HepG2 (cell line): Measurements from ENCODE around the gene NREP. TPM values are rescaled to one million over a fixed set of nuclear protein-coding genes. Genes with fewer than 3 reads are reported as not detected.

Experiments
- ATAC-seq: fragments of 200-7000 bp; cut with Tn5 transposase; 3 replicates; pipeline ENCODE4 v1.9.1; 2020; ENCODE audit warnings: mild to moderate bottlenecking, moderate library complexity
- BruUV-seq: library from RNA; stranded (reverse); fragments of 400-500 nt; replicated peaks from 2 replicates; lab custom pipeline; 2021; lab: Mats Ljungman, UMichigan
- CTCF ChIA-PET: fragments of 300-600 bp; formaldehyde crosslinking; extraction: SDS; loops from one replicate; lab custom pipeline; 2021; ENCODE audit warnings: low total read pairs, inconsistent platforms, low intra/inter-chr PET ratio; lab: Yijun Ruan, JAX
- POLR2A ChIA-PET: fragments of 350-600 bp; sonication (Branson Sonifier 250); formaldehyde crosslinking; loops from one replicate; lab custom pipeline; 2020; ENCODE audit warnings: antibody characterized with exemption, inconsistent platforms; lab: Yijun Ruan, JAX
- DNase-seq: peaks from one replicate; pipeline ENCODE4 v3.0.0-alpha.2; 2015; ENCODE audit warnings: low spot score
- FAIRE-seq: peaks from 3 replicates; lab custom pipeline; 2011; peaks lifted over from hg19 to GRCh38; lab: Jason Lieb, UNC
- H2AFZ ChIP-seq: one replicate; pipeline ENCODE4 v1.6.1; 2011; ENCODE audit warnings: low read length, inconsistent platforms
- H3K27ac ChIP-seq: fragments of 300-600 bp; 3 replicates; pipeline ENCODE4 v1.8.0; 2011; ENCODE audit warnings: mixed run types, mild to moderate bottlenecking, mixed read lengths, low read length, inconsistent platforms; ENCODE audit not compliant: insufficient read depth; ENCODE audit errors: extremely low read length
- H3K27me3 ChIP-seq, 2 experiments: fragments of 200-600 bp in 1 of 2; 2 replicates in 1 of 2; 3 replicates in 1 of 2; pipeline versions ENCODE4 v1.6.0 to v1.8.0; 2011; ENCODE audit warnings: low read length in 2 of 2, mild to moderate bottlenecking in 2 of 2, moderate library complexity in 2 of 2, inconsistent platforms in 1 of 2; ENCODE audit not compliant: insufficient read depth in 2 of 2, control insufficient read depth in 1 of 2
- H3K36me3 ChIP-seq, 2 experiments: fragments of 200-600 bp in 1 of 2; replicated peaks in 1 of 2; 2 replicates in 1 of 2; 3 replicates in 1 of 2; pipeline versions ENCODE4 v1.5.1 to v1.8.0; 2011; ENCODE audit warnings: low read length in 2 of 2, inconsistent platforms in 1 of 2; ENCODE audit not compliant: insufficient read depth in 2 of 2, control insufficient read depth in 1 of 2
- H3K4me1 ChIP-seq: 2 replicates; pipeline ENCODE4 v1.5.1; 2012; ENCODE audit warnings: low read length, inconsistent platforms; ENCODE audit not compliant: insufficient read depth
- H3K4me2 ChIP-seq: 2 replicates; pipeline ENCODE4 v1.6.0; 2011; ENCODE audit warnings: low read depth, low read length, inconsistent platforms
- H3K4me3 ChIP-seq, 3 experiments: fragments of 200-600 bp in 1 of 3; sonication (generic), shearing (Covaris generic) in 1 of 3; replicated peaks in 1 of 3; 2 replicates each; pipeline ENCODE4 v1.5.1; 2011 to 2016; ENCODE audit warnings: low read length in 3 of 3, inconsistent platforms in 2 of 3, low read depth in 2 of 3, mild to moderate bottlenecking in 2 of 3, control low read depth in 1 of 3, mixed read lengths in 1 of 3; ENCODE audit not compliant: insufficient read depth in 1 of 3
- H3K79me2 ChIP-seq: one replicate; pipeline ENCODE4 v1.6.1; 2011; ENCODE audit warnings: low read length, inconsistent platforms; ENCODE audit not compliant: insufficient read depth
- H3K9ac ChIP-seq: 2 replicates; pipeline ENCODE4 v1.6.0; 2011; ENCODE audit warnings: mild to moderate bottlenecking, low read depth, low read length, inconsistent platforms; ENCODE audit not compliant: insufficient read depth
- H3K9me3 ChIP-seq: 2 replicates; pipeline ENCODE4 v1.5.1; 2012; ENCODE audit warnings: mild to moderate bottlenecking, low read length
- H4K20me1 ChIP-seq: 2 replicates; pipeline ENCODE4 v1.6.0; 2011; ENCODE audit warnings: inconsistent platforms, mild to moderate bottlenecking, low read length, moderate library complexity; ENCODE audit not compliant: insufficient read depth
- ARID3A ChIP-seq: IDR thresholded peaks from 2 replicates; pipeline ENCODE4 v1.6.1; 2012; ENCODE audit warnings: low read depth, low read length, improper control_type of control experiment
- DBP ChIP-seq: sonication (generic); formaldehyde crosslinking; IDR thresholded peaks from 2 replicates; pipeline ENCODE4 v1.4.0; 2020; ENCODE audit warnings: missing genetic modification reagents; ENCODE audit errors: not compliant biosample characterization
- FOXA3 ChIP-seq: IDR thresholded peaks from 2 replicates; pipeline ENCODE4 v1.6.1; 2016; ENCODE audit warnings: missing genetic modification reagents, missing compliant biosample characterization
- HDAC1 ChIP-seq: sonication (generic); formaldehyde crosslinking; IDR thresholded peaks from 2 replicates; pipeline ENCODE4 v1.5.1; 2020; ENCODE audit warnings: mild to moderate bottlenecking, missing genetic modification reagents
- KDM2A ChIP-seq: sonication (generic); formaldehyde crosslinking; IDR thresholded peaks from 2 replicates; pipeline ENCODE4 v1.4.0; 2020; ENCODE audit warnings: low read depth, missing genetic modification reagents, borderline replicate concordance
- SIN3B ChIP-seq: fragments of 150-350 bp; IDR thresholded peaks from 2 replicates; pipeline ENCODE4 v1.6.1; 2014; ENCODE audit warnings: low read length
- TBX3 ChIP-seq: fragments of 450-650 bp; IDR thresholded peaks from 2 replicates; pipeline ENCODE4 v1.6.1; 2017; ENCODE audit warnings: antibody characterized with exemption, mild to moderate bottlenecking, inconsistent platforms, borderline replicate concordance
- ZBTB42 ChIP-seq: sonication (generic); formaldehyde crosslinking; IDR thresholded peaks from 2 replicates; pipeline ENCODE4 v1.5.0; 2020; ENCODE audit warnings: mild to moderate bottlenecking, missing genetic modification reagents
- ZBTB43 ChIP-seq: sonication (generic); formaldehyde crosslinking; conservative IDR thresholded peaks from 2 replicates; pipeline ENCODE4 v1.4.0; 2020; ENCODE audit warnings: missing genetic modification reagents
- ZNF138 ChIP-seq: sonication (generic); formaldehyde crosslinking; IDR thresholded peaks from 2 replicates; pipeline ENCODE4 v1.5.0; 2020; ENCODE audit warnings: mild to moderate bottlenecking, low read depth, missing genetic modification reagents
- ZNF549 ChIP-seq: sonication (generic); formaldehyde crosslinking; IDR thresholded peaks from 2 replicates; pipeline ENCODE4 v1.5.0; 2020; ENCODE audit warnings: missing genetic modification reagents
- ZNF678 ChIP-seq: sonication (generic); formaldehyde crosslinking; IDR thresholded peaks from 2 replicates; pipeline ENCODE4 v1.4.0; 2020; ENCODE audit warnings: mild to moderate bottlenecking, missing genetic modification reagents
- ZSCAN29 ChIP-seq: sonication (generic); formaldehyde crosslinking; conservative IDR thresholded peaks from 2 replicates; pipeline ENCODE4 v1.4.0; 2020; ENCODE audit warnings: mild to moderate bottlenecking, missing genetic modification reagents
- WGBS: methylation state at CpG from one replicate; pipeline ENCODE4 v1.1.6; 2017; ENCODE audit warnings: low lambda C conversion rate; 5-methylcytosine and 5-hydroxymethylcytosine counted together
- in situ Hi-C: cut with HindIII; loops from 2 replicates; pipeline ENCODE4 v1.10.0; 2017; ENCODE audit warnings: low pct_unique_long_range_greater_than_20kb; ENCODE audit not compliant: extremely low pct_ligation_motif_present
- intact Hi-C: fragments of 100-400 bp; cut with micrococcal nuclease; formaldehyde crosslinking; loops from one replicate; pipeline ENCODE4 v1.10.0; 2022; ENCODE audit not compliant: unreplicated experiment
- polyA plus RNA-seq, 8 experiments: library from polyadenylated mRNA; depleted of rRNA in 3 of 8; stranded (reverse) in 7 of 8; unstranded in 1 of 8; fragments of >200 nt; fragmentation: Illumina TruSeq in 4 of 8; extraction: Trizol in 4 of 8; gene quantifications; 2 replicates each; pipeline versions ENCODE4 v1.2.1 to v1.2.3, GENCODE V29; 2011 to 2016; ENCODE audit warnings: low read depth in 4 of 8, missing spikeins in 1 of 8, mixed read lengths in 1 of 8; ENCODE audit not compliant: insufficient read depth in 1 of 8
- total RNA-seq, 5 experiments: library from RNA; depleted of rRNA; stranded (reverse); fragments of >200 nt; fragmentation: Illumina TruSeq; extraction: Trizol; gene quantifications; 2 replicates each; pipeline ENCODE4 v1.2.3, GENCODE V29; 2016; ENCODE audit warnings: low read depth in 1 of 5

NREP gene
- total and polyA plus RNA-seq, 2 of the 13 experiments (the other 11 are each of a cell fraction or from before 2014, with no cell fraction given), result 40.5 to 102 TPM

- Histone ChIP-seq H3K9me3 (no peaks in the 10 kb centered on the region), H4K20me1 (no peaks in the 10 kb centered on the region), H3K9ac (peak overlapping the region; percentile 85; the same call in 1 of the 2 replicates), H2AFZ (no peak overlapping the region), H3K36me3 (no peaks in the 10 kb centered on the region), H3K79me2 (peaks cover 15% of the 10 kb centered on the region), H3K4me3 (peak overlapping the region; percentile 69 to 99 (median 83)), H3K4me2 (peak overlapping the region; percentile 85), H3K27me3 (peaks cover 0 to 3% of the 10 kb centered on the region in 2 experiments; a peak in 1 of 5 replicates), H3K27ac (no peak overlapping the region), H3K4me1 (peaks cover 39% of the 10 kb centered on the region)
- ChIA-PET CTCF (no interaction called here), POLR2A (interaction anchor here (0.9 to 5.7 kb wide), 2 partner anchors 12 to 20 kb away, joined by 3 to 85 read pairs; no protein-coding TSS in a partner anchor)
- intact Hi-C loops (loop anchor here (5.0 kb wide), 1 partner anchor 243 kb away; the partner anchor contains the start of gene STARD4), in situ Hi-C loops (no loop called here)
- FAIRE-seq (no peak), ATAC-seq (no peak), DNase-seq (no peak)
- BruUV-seq, result no TSS peak
- WGBS, result 83% methylated on average over 8 of the region's 8 CpGs
- TF ChIP-seq HDAC1 (CRISPR knock-in tag) (no peak), ZSCAN29 (no peak), ZNF138 (CRISPR knock-in tag) (no peak), ZBTB43 (CRISPR knock-in tag) (no peak)
Observed at GRCh38 chr5:111755345-111755941, 1.6 kb downstream of the NREP start.

GRCh38 chr5:111753884-111754589 lies 3.0 kb downstream of the NREP start:
- intact Hi-C loops, result loop anchor here (1.0 kb wide), 1 partner anchor 12 kb away; no protein-coding TSS in a partner anchor
- TF ChIP-seq SIN3B, result no peak
- no peak for TF ChIP-seq KDM2A (CRISPR knock-in tag)
- TF ChIP-seq ARID3A, result 0 out of 2 replicates have a peak, but pooled peaks have one; percentile 36
- TF ChIP-seq ZBTB42 (CRISPR knock-in tag), result no peak
- TF ChIP-seq ZNF678 (CRISPR knock-in tag), result no peak
- no peak for TF ChIP-seq ZNF549 (CRISPR knock-in tag)
- TF ChIP-seq DBP, result no peak
- no peak for TF ChIP-seq TBX3
- peak; percentile 17; the same call in 1 of the 2 replicates for TF ChIP-seq FOXA3 (CRISPR knock-in tag)

More at GRCh38 chr5:111753884-111754589, 3.0 kb downstream of the NREP start:
- Histone ChIP-seq H3K36me3 (peaks cover 0 to 6% of the 10 kb centered on the region in 2 experiments; a peak in 1 of 5 replicates), H3K27me3 (no peaks in the 10 kb centered on the region; a peak in 1 of 5 replicates), H3K9me3 (no peaks in the 10 kb centered on the region), H3K4me3 (no peak overlapping the region), H3K79me2 (peaks cover 15% of the 10 kb centered on the region), H3K27ac (no peak overlapping the region), H4K20me1 (no peaks in the 10 kb centered on the region), H3K4me1 (peaks cover 38% of the 10 kb centered on the region), H3K9ac (no peak overlapping the region), H2AFZ (no peak overlapping the region), H3K4me2 (peak overlapping the region; percentile 21)
- WGBS, result 69% methylated on average over 3 of the region's 3 CpGs
- CTCF ChIA-PET, result no interaction called here
- no TSS peak for BruUV-seq
- POLR2A ChIA-PET, result interaction anchor here (0.9 to 5.7 kb wide), 3 partner anchors 10 to 407 kb away, joined by 3 to 85 read pairs (median 3); no protein-coding TSS in a partner anchor
- peak; percentile 58 for DNase-seq
- no peak for FAIRE-seq
- no peak for ATAC-seq
- in situ Hi-C loops, result no loop called here
